GM18505 (cell line): ENCODE results near the gene APLP1.
A peak's percentile ranks its signal among the peaks of the same experiment; 100 is the strongest.

ENCODE experiments used
- ATAC-seq: cut with Tn5 transposase; IDR thresholded peaks from one replicate; pipeline ENCODE4 v1.9.1; 2021; ENCODE audit not compliant: unreplicated experiment
- POLR2A ChIP-seq: IDR thresholded peaks from 4 replicates; pipeline ENCODE4 v1.6.1; 2011; ENCODE audit warnings: borderline replicate concordance; ENCODE audit not compliant: insufficient read depth, insufficient read length; ENCODE audit errors: extremely low read depth

APLP1 gene

GRCh38 chr19:35897706-35898451, 29.5 kb downstream of the APLP1 start:
- no peak for ATAC-seq
- no peak for TF ChIP-seq POLR2A

GRCh38 chr19:35898499-35898809, 30.1 kb downstream of the APLP1 start:
- TF ChIP-seq POLR2A, result no peak
- no peak for ATAC-seq

- peak; percentile 40 for TF ChIP-seq POLR2A
- peak; percentile 41 for ATAC-seq
Observed at GRCh38 chr19:35899547-35900214, 31.3 kb downstream of the APLP1 start.

GRCh38 chr19:35901055-35901644, 32.8 kb downstream of the APLP1 start:
- TF ChIP-seq POLR2A, result no peak
- no peak for ATAC-seq

DNA sequence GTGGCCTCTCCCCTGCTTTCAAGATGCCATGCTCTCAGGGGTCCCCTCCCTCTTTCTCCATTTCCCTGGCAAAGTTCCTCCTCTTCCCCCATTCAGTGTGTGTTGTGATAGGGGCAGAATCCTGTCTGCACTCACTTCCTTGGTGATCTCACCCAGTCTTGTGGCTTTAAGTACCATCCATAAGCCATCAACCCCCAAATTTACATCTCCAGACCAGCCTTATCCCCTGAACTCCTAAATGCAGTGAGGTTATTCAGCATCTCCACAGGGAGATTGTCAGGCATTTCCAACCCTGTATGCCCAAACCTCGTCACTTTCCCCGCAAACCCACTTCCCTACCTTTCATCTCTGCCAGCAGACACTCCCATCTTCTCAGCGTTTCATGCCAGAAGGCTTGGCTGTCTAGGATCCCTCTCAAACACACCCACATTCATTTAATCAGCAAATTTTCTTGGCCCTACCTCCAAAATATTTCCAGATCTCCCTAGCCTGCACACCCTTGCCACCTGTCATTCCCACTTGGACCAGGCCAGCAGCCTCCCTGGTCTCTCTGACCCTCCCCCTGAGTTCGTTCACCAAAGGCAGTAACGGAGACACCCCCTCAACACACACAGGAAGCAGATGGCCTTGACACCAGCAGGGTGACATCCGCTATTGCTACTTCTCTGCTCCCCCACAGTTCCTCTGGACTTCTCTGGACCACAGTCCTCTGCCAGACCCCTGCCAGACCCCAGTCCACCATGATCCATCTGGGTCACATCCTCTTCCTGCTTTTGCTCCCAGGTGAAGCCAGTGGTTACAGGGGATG, 33.7 kb downstream of the APLP1 start, which contains the start of gene HCST:
HCST (plus strand) TSS at position 676 of the 808 bp plus-strand sequence; CDS start at position 741, 65 bp downstream.
- TF ChIP-seq POLR2A, result peak; percentile 71
- ATAC-seq, result no peak

GRCh38 chr19:35902870-35903475, 34.6 kb downstream of the APLP1 start:
- TF ChIP-seq POLR2A, result no peak
- ATAC-seq, result no peak

GRCh38 chr19:35903550-35904179, 35.3 kb downstream of the APLP1 start:
- peak; percentile 52 for ATAC-seq
- TF ChIP-seq POLR2A, result peak; percentile 76

DNA sequence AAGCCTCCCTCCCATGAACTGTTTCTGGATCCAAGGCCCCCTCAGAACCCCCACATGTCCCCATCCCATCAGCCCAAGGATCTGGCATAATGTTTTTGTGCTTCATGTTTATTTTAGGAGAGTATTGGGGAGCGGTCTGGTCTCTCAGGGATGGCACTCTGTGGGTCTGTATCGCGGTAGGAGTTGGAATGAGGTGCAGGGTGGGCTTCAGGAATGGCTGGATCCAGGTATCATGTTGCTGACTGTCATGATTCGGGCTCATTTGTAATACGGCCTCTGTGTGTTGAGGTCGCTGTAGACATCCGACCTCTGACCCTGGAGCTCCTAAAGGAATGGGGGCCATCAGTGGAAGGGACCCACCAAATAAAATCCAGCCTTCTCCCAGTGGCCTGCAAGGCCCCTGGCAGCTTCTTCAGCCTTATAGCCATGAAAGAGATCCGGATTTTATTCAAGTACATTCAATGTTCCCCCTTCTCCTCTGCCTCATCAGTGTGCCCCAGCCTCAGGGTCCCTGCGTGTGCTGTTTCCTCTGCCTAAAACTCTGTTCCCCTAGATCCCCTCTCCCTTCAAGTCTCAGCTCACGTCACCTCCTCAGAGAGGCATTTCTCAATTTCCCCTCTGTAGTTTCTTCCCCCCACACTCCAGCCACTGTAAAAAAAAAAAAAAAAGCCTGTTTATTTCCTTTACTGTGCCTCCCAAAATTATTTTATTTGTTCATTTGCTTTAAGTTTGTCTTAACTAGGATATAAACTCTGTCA, 36.1 kb downstream of the APLP1 start:
- no peak for ATAC-seq
- TF ChIP-seq POLR2A, result no peak

- no peak for TF ChIP-seq POLR2A
- ATAC-seq, result no peak
Observed at GRCh38 chr19:35905178-35905727, 36.9 kb downstream of the APLP1 start.

DNA sequence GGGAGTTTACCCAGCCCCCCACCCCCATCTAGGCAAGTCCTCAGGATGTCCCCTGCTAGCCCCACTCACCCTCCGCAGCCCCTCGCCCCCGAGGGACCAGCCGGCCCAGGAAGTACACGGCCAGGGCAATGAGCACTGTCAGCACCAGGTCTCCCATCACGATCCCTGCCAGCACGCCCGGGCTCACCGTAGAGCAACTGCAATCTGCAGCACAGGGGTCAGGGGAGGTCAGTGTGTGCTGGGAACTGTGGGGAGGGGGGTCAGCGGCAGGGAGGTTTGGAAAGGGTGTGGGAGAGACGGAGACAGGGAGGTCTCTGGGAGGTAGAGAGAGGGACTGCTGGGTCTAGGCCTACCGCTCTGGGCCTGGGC, 39.0 kb downstream of the APLP1 start:
- TF ChIP-seq POLR2A, result no peak
- no peak for ATAC-seq

DNA sequence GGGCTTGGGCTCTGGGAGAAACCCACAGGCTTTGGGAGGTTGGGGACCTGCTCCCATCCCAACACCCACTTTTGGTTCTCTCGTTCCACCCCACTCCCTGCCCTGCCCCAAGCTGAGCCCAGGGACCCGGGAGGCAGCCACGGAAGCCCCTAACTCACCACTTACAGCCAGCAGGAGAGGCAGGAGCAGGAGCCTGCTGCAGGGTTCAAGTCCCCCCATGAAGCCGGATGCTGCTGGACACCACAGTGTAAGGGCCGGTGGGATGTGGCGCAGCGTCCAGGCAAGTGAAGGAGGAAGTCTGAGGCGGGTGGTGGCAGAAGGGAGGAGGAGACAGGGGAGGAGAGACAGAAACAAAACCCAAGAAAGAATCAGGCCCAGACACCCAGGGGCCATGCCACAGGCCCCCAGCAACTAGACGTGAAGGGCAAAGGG, 39.7 kb downstream of the APLP1 start, which contains the start of gene TYROBP:
TYROBP (minus strand) TSS at position 286 of the 432 bp plus-strand sequence; CDS start at position 219, 67 bp downstream.
- no peak for ATAC-seq
- TF ChIP-seq POLR2A, result no peak
